HepG2 (cell line): ENCODE results near the gene MTHFD1L. TPM values are rescaled to one million over a fixed set of nuclear protein-coding genes. Genes with fewer than 3 reads are reported as not detected.

Source experiments
- ADNP ChIP-seq: sonication (generic); formaldehyde crosslinking; IDR thresholded peaks from 2 replicates; pipeline ENCODE4 v1.4.0; 2020; ENCODE audit warnings: missing genetic modification reagents
- ARNT2 ChIP-seq: sonication (generic); formaldehyde crosslinking; IDR thresholded peaks from 2 replicates; pipeline ENCODE4 v1.8.0; 2022; ENCODE audit warnings: mild to moderate bottlenecking, low read depth, missing genetic modification reagents, moderate library complexity
- ATF7 ChIP-seq, 2 experiments: fragments of 450-650 bp in 1 of 2; sonication (generic) in 1 of 2; formaldehyde crosslinking in 1 of 2; IDR thresholded peaks; 2 replicates each; pipeline versions ENCODE4 v1.4.0 to v1.6.1; 2016 to 2020; ENCODE audit warnings: antibody characterized with exemption in 1 of 2, mild to moderate bottlenecking in 1 of 2, missing genetic modification reagents in 1 of 2
- CCDC6 ChIP-seq: sonication (generic); formaldehyde crosslinking; IDR thresholded peaks from 2 replicates; pipeline ENCODE4 v1.8.1; 2022; ENCODE audit warnings: mild to moderate bottlenecking, missing genetic modification reagents, moderate library complexity
- CREBL2 ChIP-seq: sonication (generic); formaldehyde crosslinking; IDR thresholded peaks from 2 replicates; pipeline ENCODE4 v1.8.1; 2023; ENCODE audit warnings: missing genetic modification reagents, mild to moderate bottlenecking, borderline replicate concordance
- EED ChIP-seq: sonication (generic); formaldehyde crosslinking; IDR thresholded peaks from 2 replicates; pipeline ENCODE4 v1.5.0; 2020; ENCODE audit warnings: mild to moderate bottlenecking, missing genetic modification reagents
- FOXP1 ChIP-seq, 2 experiments: fragments of 450-650 bp in 1 of 2; IDR thresholded peaks; 2 replicates each; pipeline ENCODE4 v1.6.1; 2017 to 2018; ENCODE audit warnings: antibody characterized with exemption in 1 of 2
- HOMEZ ChIP-seq: IDR thresholded peaks from 2 replicates; pipeline ENCODE4 v1.6.1; 2016; ENCODE audit warnings: low read depth
- JARID2 ChIP-seq: sonication (generic); formaldehyde crosslinking; IDR thresholded peaks from 2 replicates; pipeline ENCODE4 v1.8.1; 2023; ENCODE audit warnings: missing genetic modification reagents, inconsistent platforms; ENCODE audit not compliant: insufficient replicate concordance
- MYNN ChIP-seq: sonication (generic); formaldehyde crosslinking; IDR thresholded peaks from 2 replicates; pipeline ENCODE4 v1.4.0; 2020; ENCODE audit warnings: mild to moderate bottlenecking, low read depth, missing genetic modification reagents
- POGZ ChIP-seq: sonication (generic); formaldehyde crosslinking; IDR thresholded peaks from 2 replicates; pipeline ENCODE4 v1.4.0; 2020; ENCODE audit warnings: mild to moderate bottlenecking, missing genetic modification reagents
- RERE ChIP-seq: IDR thresholded peaks from 2 replicates; pipeline ENCODE4 v1.6.1; 2016; ENCODE audit warnings: low read depth, missing genetic modification reagents, missing compliant biosample characterization
- TCF7 ChIP-seq: sonication (generic); IDR thresholded peaks from 2 replicates; pipeline ENCODE4 v1.6.1; 2016; ENCODE audit warnings: antibody characterized with exemption, low read depth
- THRA ChIP-seq: sonication (generic); formaldehyde crosslinking; IDR thresholded peaks from 2 replicates; pipeline ENCODE4 v1.4.0; 2020; ENCODE audit warnings: missing genetic modification reagents, borderline replicate concordance
- ZBTB10 ChIP-seq: sonication (generic); formaldehyde crosslinking; IDR thresholded peaks from 2 replicates; pipeline ENCODE4 v1.4.0; 2020; ENCODE audit warnings: missing genetic modification reagents, borderline replicate concordance
- ZNF180 ChIP-seq: sonication (generic); formaldehyde crosslinking; IDR thresholded peaks from 2 replicates; pipeline ENCODE4 v1.4.0; 2020; ENCODE audit warnings: low read depth, missing genetic modification reagents, borderline replicate concordance
- ZNF264 ChIP-seq: sonication (generic); formaldehyde crosslinking; IDR thresholded peaks from 2 replicates; pipeline ENCODE4 v1.4.0; 2020; ENCODE audit warnings: missing genetic modification reagents
- ZNF570 ChIP-seq: sonication (generic); formaldehyde crosslinking; IDR thresholded peaks from 2 replicates; pipeline ENCODE4 v1.4.0; 2020; ENCODE audit warnings: mild to moderate bottlenecking, missing genetic modification reagents, borderline replicate concordance
- ZSCAN31 ChIP-seq: sonication (generic); formaldehyde crosslinking; IDR thresholded peaks from 2 replicates; pipeline ENCODE4 v1.5.0; 2020; ENCODE audit warnings: low read depth, mild to moderate bottlenecking, missing genetic modification reagents
- polyA plus RNA-seq, 8 experiments: library from polyadenylated mRNA; depleted of rRNA in 3 of 8; stranded (reverse) in 7 of 8; unstranded in 1 of 8; fragments of >200 nt; fragmentation: Illumina TruSeq in 4 of 8; extraction: Trizol in 4 of 8; gene quantifications; 2 replicates each; pipeline versions ENCODE4 v1.2.1 to v1.2.3, GENCODE V29; 2011 to 2016; ENCODE audit warnings: low read depth in 4 of 8, missing spikeins in 1 of 8, mixed read lengths in 1 of 8; ENCODE audit not compliant: insufficient read depth in 1 of 8
- total RNA-seq, 5 experiments: library from RNA; depleted of rRNA; stranded (reverse); fragments of >200 nt; fragmentation: Illumina TruSeq; extraction: Trizol; gene quantifications; 2 replicates each; pipeline ENCODE4 v1.2.3, GENCODE V29; 2016; ENCODE audit warnings: low read depth in 1 of 5

Gene MTHFD1L
- total and polyA plus RNA-seq, 2 of the 13 experiments (the other 11 are each of a cell fraction or from before 2014, with no cell fraction given), result 24.0 to 39.6 TPM

GRCh38 chr6:151096255-151096612 lies 230.7 kb downstream of the MTHFD1L start (continued):
- TF ChIP-seq RERE (peak; percentile 87; the same call in 1 of the 2 replicates), FOXP1 (IDR thresholded peaks at IDR 0.05) (no peak), FOXP1 (CRISPR knock-in tag; IDR thresholded peaks at IDR 0.05) (peak; percentile 53; the same call in 1 of the 2 replicates), THRA (CRISPR knock-in tag) (peak; percentile 53; the same call in 1 of the 2 replicates), EED (CRISPR knock-in tag) (no peak), ZBTB10 (CRISPR knock-in tag) (no peak), HOMEZ (peak; percentile 60; the same call in 1 of the 2 replicates), ZNF570 (no peak), CREBL2 (CRISPR knock-in tag) (no peak), TCF7 (peak; percentile 89), JARID2 (CRISPR knock-in tag) (no peak), ZNF180 (no peak), ZSCAN31 (CRISPR knock-in tag) (no peak), ARNT2 (no peak), POGZ (CRISPR knock-in tag) (peak; percentile 63; the same call in 1 of the 2 replicates), ADNP (CRISPR knock-in tag) (no peak), ATF7 (IDR thresholded peaks at IDR 0.05) (no peak), ATF7 (CRISPR knock-in tag; IDR thresholded peaks at IDR 0.05) (no peak; the same call in 1 of the 2 replicates), CCDC6 (CRISPR knock-in tag) (0 out of 2 replicates have a peak, but pooled peaks have one; percentile 57), MYNN (CRISPR knock-in tag) (no peak), ZNF264 (CRISPR knock-in tag) (no peak)
